Fibroblast of lung (primary cell): ENCODE data around the gene UPF2.

Experiments
- EZH2 ChIP-seq: IDR thresholded peaks from 2 replicates; pipeline ENCODE4 v1.5.1; 2012; ENCODE audit warnings: low read length, control low read depth, mild to moderate bottlenecking; ENCODE audit errors: missing control alignments
- TF ChIP-seq, protein P1 (sequence below), 2 donors: IDR thresholded peaks in 1 of 2; conservative IDR thresholded peaks in 1 of 2; 1 replicate in 1 of 2; 2 replicates in 1 of 2; pipeline ENCODE4 v1.5.1; 2011 to 2012; ENCODE audit warnings: low read length in 2 of 2, control low read depth in 1 of 2, inconsistent platforms in 1 of 2, low read depth in 1 of 2, mild to moderate bottlenecking in 1 of 2

- TF ChIP-seq EZH2, result no peak
- TF ChIP-seq, protein P1, sequence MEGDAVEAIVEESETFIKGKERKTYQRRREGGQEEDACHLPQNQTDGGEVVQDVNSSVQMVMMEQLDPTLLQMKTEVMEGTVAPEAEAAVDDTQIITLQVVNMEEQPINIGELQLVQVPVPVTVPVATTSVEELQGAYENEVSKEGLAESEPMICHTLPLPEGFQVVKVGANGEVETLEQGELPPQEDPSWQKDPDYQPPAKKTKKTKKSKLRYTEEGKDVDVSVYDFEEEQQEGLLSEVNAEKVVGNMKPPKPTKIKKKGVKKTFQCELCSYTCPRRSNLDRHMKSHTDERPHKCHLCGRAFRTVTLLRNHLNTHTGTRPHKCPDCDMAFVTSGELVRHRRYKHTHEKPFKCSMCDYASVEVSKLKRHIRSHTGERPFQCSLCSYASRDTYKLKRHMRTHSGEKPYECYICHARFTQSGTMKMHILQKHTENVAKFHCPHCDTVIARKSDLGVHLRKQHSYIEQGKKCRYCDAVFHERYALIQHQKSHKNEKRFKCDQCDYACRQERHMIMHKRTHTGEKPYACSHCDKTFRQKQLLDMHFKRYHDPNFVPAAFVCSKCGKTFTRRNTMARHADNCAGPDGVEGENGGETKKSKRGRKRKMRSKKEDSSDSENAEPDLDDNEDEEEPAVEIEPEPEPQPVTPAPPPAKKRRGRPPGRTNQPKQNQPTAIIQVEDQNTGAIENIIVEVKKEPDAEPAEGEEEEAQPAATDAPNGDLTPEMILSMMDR (conservative IDR thresholded peaks at IDR 0.05 in 1 of 2, IDR thresholded peaks at IDR 0.05 in 1 of 2; ENCODE audit: low read depth in 1 of 2, low read length in 2 of 2), result no peak
Measured at GRCh38 chr10:11975795-11976194, 66.8 kb downstream of the UPF2 start.
